OCI-LY7 (cell line): ENCODE results near the gene KLHL22. TPM values are rescaled to one million over a fixed set of nuclear protein-coding genes. Genes with fewer than 3 reads are reported as not detected.

Experiments
- BruUV-seq: library from RNA; stranded (reverse); fragments of 400-500 nt; replicated peaks from 2 replicates; lab custom pipeline; 2021; lab: Mats Ljungman, UMichigan
- CTCF ChIA-PET: fragments of 300-600 bp; sonication (Branson Sonifier 250); formaldehyde crosslinking; loops from one replicate; lab custom pipeline; 2022; ENCODE audit warnings: antibody characterized with exemption; ENCODE audit not compliant: unreplicated experiment; lab: Charles Lee
- POLR2A ChIA-PET: fragments of 300-600 bp; sonication (Branson Sonifier 250); formaldehyde crosslinking; loops from one replicate; lab custom pipeline; 2022; ENCODE audit warnings: antibody characterized with exemption; lab: Charles Lee
- DNase-seq: peaks from one replicate; pipeline ENCODE4 v3.0.0-alpha.2; 2015; ENCODE audit warnings: low spot score
- H2AFZ ChIP-seq: fragments of 200-600 bp; sonication (generic), shearing (Covaris generic); 2 replicates; pipeline ENCODE4 v1.6.1; 2014; ENCODE audit warnings: mild to moderate bottlenecking, antibody characterized with exemption, low read length, moderate library complexity
- H3K27ac ChIP-seq: fragments of 200-600 bp; sonication (generic); 2 replicates; pipeline ENCODE4 v1.5.1; 2014; ENCODE audit warnings: mixed run types, low read depth, mild to moderate bottlenecking, moderate library complexity, low read length, inconsistent platforms; ENCODE audit not compliant: poor library complexity, severe bottlenecking
- H3K36me3 ChIP-seq: fragments of 200-600 bp; sonication (generic); 2 replicates; pipeline ENCODE4 v1.6.1; 2014; ENCODE audit warnings: mild to moderate bottlenecking, antibody characterized with exemption, low read length, moderate library complexity, mixed read lengths; ENCODE audit not compliant: insufficient read depth
- H3K4me1 ChIP-seq: fragments of 200-600 bp; sonication (generic); 2 replicates; pipeline ENCODE4 v1.5.1; 2014; ENCODE audit warnings: mild to moderate bottlenecking, low read length; ENCODE audit not compliant: insufficient read depth, poor library complexity, severe bottlenecking
- H3K4me2 ChIP-seq: fragments of 200-600 bp; sonication (generic); 2 replicates; pipeline ENCODE4 v1.6.1; 2014; ENCODE audit warnings: mild to moderate bottlenecking, low read length
- H3K4me3 ChIP-seq: fragments of 200-600 bp; sonication (generic); 2 replicates; pipeline ENCODE4 v1.5.1; 2014; ENCODE audit warnings: mild to moderate bottlenecking, low read depth, low read length; ENCODE audit not compliant: poor library complexity, severe bottlenecking
- H3K79me2 ChIP-seq: fragments of 200-600 bp; sonication (generic); 2 replicates; pipeline ENCODE4 v1.6.1; 2016; ENCODE audit warnings: low read depth, mild to moderate bottlenecking, low read length, moderate library complexity, mixed read lengths; ENCODE audit not compliant: insufficient read depth
- H3K9me2 ChIP-seq: fragments of 200-600 bp; sonication (generic); 2 replicates; pipeline ENCODE4 v1.6.1; 2016; ENCODE audit warnings: mild to moderate bottlenecking, low read length, mixed read lengths; ENCODE audit not compliant: insufficient read depth
- H3K9me3 ChIP-seq: fragments of 200-600 bp; sonication (generic); 2 replicates; pipeline ENCODE4 v1.6.1; 2014; ENCODE audit warnings: mild to moderate bottlenecking, mixed run types, low read length, mixed read lengths
- H4K20me1 ChIP-seq: fragments of 200-600 bp; sonication (generic); 2 replicates; pipeline ENCODE4 v1.6.1; 2014; ENCODE audit warnings: mild to moderate bottlenecking, antibody characterized with exemption, low read length, moderate library complexity, mixed read lengths; ENCODE audit not compliant: insufficient read depth
- CTCF ChIP-seq: fragments of 200-600 bp; sonication (generic); conservative IDR thresholded peaks from 2 replicates; pipeline ENCODE4 v1.5.1; 2014; ENCODE audit warnings: mild to moderate bottlenecking, antibody characterized with exemption, low read length, moderate library complexity, mixed read lengths
- EZH2phosphoT487 ChIP-seq: fragments of 200-600 bp; sonication (generic); IDR thresholded peaks from 2 replicates; pipeline ENCODE4 v1.6.1; 2018; ENCODE audit warnings: low read depth, borderline replicate concordance, mild to moderate bottlenecking, mixed run types, antibody characterized with exemption, low read length, moderate library complexity, mixed read lengths
- intact Hi-C: fragments of 100-400 bp; cut with micrococcal nuclease; formaldehyde crosslinking; loops from one replicate; pipeline ENCODE4 v1.10.0; 2022; ENCODE audit not compliant: unreplicated experiment
- total RNA-seq, 2 experiments: library from RNA; depleted of rRNA in 1 of 2; stranded (reverse); fragments of >200 nt in 1 of 2; shearing (Covaris generic) in 1 of 2; gene quantifications; 2 replicates each; pipeline ENCODE4 v1.2.3, GENCODE V29; 2014 to 2022

Gene KLHL22
- total RNA-seq, 2 experiments from 2014 or later: 14.8 to 38.1 TPM

GRCh38 chr22:20469110-20469868, 26.3 kb downstream of the KLHL22 start:
- no peaks in the 10 kb centered on the region for H3K9me3 ChIP-seq
- intact Hi-C loops: no loop called here
- no peak overlapping the region for H3K27ac ChIP-seq
- no peak overlapping the region for H3K4me2 ChIP-seq
- ChIA-PET POLR2A (no interaction called here), CTCF (no interaction called here)
- H3K4me3 ChIP-seq: no peak overlapping the region
- no peaks in the 10 kb centered on the region for H3K9me2 ChIP-seq
- H3K79me2 ChIP-seq: no peaks in the 10 kb centered on the region
- H3K4me1 ChIP-seq: peaks cover 5% of the 10 kb centered on the region
- no peaks in the 10 kb centered on the region for H3K36me3 ChIP-seq
- no peaks in the 10 kb centered on the region for H4K20me1 ChIP-seq
- TF ChIP-seq EZH2phosphoT487 (no peak), CTCF (no peak)
- no TSS peak for BruUV-seq
- no peak overlapping the region for H2AFZ ChIP-seq
- DNase-seq: no peak

DNA sequence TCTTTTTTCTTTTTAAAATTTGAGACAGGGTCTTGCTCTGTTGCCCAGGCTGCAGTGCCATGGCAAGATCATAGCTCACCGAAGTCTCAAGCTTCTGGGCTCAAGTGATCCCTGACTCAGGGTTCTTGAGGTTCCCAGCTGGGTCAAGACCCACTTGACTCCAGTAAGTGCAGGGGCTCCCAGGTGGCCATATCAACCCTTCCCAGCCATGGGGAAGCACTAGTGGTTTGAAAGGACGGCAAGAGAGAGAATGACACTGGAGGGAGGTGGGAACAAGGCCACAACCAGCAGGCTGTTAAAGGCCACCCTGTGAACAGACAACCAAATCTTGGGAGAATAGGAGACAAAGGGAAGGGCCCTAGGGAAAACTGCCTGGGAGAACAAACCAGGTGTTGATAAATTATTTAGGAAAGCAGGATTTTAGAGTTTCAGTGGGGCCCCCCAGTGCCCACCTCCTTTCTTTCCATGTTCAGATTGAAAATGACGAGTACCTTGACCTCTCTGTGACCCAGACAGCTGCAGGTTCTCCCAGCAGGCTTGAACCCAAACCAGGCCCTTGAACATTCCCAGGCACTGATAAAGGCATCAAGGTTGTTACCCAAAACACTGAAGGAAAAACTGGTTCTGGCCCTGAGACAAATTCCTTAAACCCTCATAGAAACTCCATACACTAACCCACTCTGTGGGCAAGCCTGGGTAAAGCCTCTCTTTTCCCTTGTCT, 28.8 kb downstream of the KLHL22 start:
- POLR2A ChIA-PET: interaction anchor here (0.6 kb wide), 1 partner anchor 429 kb away, joined by 3 read pairs; no protein-coding TSS in a partner anchor
- no peaks in the 10 kb centered on the region for H3K9me3 ChIP-seq
- H2AFZ ChIP-seq: no peak overlapping the region
- H3K4me1 ChIP-seq: peaks cover 25% of the 10 kb centered on the region
- DNase-seq: no peak
- H3K27ac ChIP-seq: no peak overlapping the region
- no peak overlapping the region for H3K4me2 ChIP-seq
- no peak overlapping the region for H3K4me3 ChIP-seq
- CTCF ChIA-PET: no interaction called here
- no peaks in the 10 kb centered on the region for H3K79me2 ChIP-seq
- H3K9me2 ChIP-seq: no peaks in the 10 kb centered on the region
- no TSS peak for BruUV-seq
- intact Hi-C loops: no loop called here
- no peaks in the 10 kb centered on the region for H4K20me1 ChIP-seq
- no peak for TF ChIP-seq CTCF
- no peak for TF ChIP-seq EZH2phosphoT487
- no peaks in the 10 kb centered on the region for H3K36me3 ChIP-seq

GRCh38 chr22:20465759-20466077, 29.9 kb downstream of the KLHL22 start:
- intact Hi-C loops: no loop called here
- Histone ChIP-seq H3K4me1 (peaks cover 25% of the 10 kb centered on the region), H4K20me1 (no peaks in the 10 kb centered on the region), H3K79me2 (no peaks in the 10 kb centered on the region), H2AFZ (no peak overlapping the region), H3K9me3 (no peaks in the 10 kb centered on the region), H3K9me2 (no peaks in the 10 kb centered on the region), H3K4me3 (no peak overlapping the region), H3K27ac (no peak overlapping the region), H3K4me2 (no peak overlapping the region), H3K36me3 (no peaks in the 10 kb centered on the region)
- ChIA-PET POLR2A (no interaction called here), CTCF (no interaction called here)
- no TSS peak for BruUV-seq
- no peak for DNase-seq
- TF ChIP-seq EZH2phosphoT487 (no peak), CTCF (no peak)
